ENCODE measurements around the gene PADI4.

The PADI4 gene

DNA sequence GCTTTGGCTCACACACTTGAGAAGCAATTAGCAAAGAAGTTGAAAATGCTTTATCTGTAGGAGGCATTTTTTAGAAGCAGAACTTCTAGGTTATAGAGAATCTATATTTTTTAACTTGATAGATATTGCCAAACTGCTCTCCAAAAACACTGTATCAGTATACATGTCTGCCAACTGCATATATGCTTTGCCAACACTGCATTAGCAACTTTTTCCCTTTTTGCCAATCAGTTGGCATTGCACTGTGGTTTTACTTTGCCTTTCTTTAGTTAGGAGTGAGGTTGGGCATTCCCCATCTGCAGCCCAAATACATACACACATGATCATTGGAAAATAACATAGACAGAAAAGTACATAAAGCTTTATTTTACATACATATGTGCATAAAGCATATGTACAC, 44.1 kb upstream of the PADI4 start:
- no peak for DNase-seq (ENCODE audit: extremely low read depth, insufficient read length)
- Histone ChIP-seq H3K4me3 (replicated peaks; ENCODE audit: low read depth, low read length) (no peak overlapping the region), H3K36me3 (ENCODE audit: control insufficient read depth, insufficient read depth, low read length) (no peaks in the 10 kb centered on the region), H3K27me3 (replicated peaks; ENCODE audit: control insufficient read depth, insufficient read depth, low read length) (no peaks in the 10 kb centered on the region)
- TF ChIP-seq, protein P1, sequence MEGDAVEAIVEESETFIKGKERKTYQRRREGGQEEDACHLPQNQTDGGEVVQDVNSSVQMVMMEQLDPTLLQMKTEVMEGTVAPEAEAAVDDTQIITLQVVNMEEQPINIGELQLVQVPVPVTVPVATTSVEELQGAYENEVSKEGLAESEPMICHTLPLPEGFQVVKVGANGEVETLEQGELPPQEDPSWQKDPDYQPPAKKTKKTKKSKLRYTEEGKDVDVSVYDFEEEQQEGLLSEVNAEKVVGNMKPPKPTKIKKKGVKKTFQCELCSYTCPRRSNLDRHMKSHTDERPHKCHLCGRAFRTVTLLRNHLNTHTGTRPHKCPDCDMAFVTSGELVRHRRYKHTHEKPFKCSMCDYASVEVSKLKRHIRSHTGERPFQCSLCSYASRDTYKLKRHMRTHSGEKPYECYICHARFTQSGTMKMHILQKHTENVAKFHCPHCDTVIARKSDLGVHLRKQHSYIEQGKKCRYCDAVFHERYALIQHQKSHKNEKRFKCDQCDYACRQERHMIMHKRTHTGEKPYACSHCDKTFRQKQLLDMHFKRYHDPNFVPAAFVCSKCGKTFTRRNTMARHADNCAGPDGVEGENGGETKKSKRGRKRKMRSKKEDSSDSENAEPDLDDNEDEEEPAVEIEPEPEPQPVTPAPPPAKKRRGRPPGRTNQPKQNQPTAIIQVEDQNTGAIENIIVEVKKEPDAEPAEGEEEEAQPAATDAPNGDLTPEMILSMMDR (IDR thresholded peaks at IDR 0.05; ENCODE audit: insufficient read depth, low read length, poor library complexity, severe bottlenecking), result no peak

DNA sequence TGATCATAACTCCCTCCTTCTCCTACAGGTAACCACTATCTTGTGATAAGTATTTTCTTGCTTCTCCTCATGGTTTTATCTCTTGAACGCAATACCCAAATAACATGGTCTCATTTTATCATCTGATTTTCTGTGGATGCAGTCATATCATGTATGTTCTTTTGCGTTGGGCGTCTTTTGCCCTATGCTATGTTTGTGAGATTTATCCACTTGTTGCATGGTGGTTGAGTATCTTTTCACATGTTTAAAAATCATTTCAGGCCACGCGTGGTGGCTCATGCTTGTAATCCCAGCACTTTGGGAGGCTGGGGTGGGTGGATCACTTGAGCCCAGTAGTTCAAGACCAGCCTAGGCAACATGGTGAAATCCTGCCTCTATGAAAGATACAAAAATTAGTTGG, 43.5 kb upstream of the PADI4 start:
- no peak for DNase-seq (ENCODE audit: extremely low read depth, insufficient read length)
- Histone ChIP-seq H3K4me3 (replicated peaks; ENCODE audit: low read depth, low read length) (no peak overlapping the region), H3K27me3 (replicated peaks; ENCODE audit: control insufficient read depth, insufficient read depth, low read length) (no peaks in the 10 kb centered on the region), H3K36me3 (ENCODE audit: control insufficient read depth, insufficient read depth, low read length) (no peaks in the 10 kb centered on the region)
- TF ChIP-seq, protein P1 (IDR thresholded peaks at IDR 0.05; ENCODE audit: insufficient read depth, low read length, poor library complexity, severe bottlenecking), result no peak

DNA sequence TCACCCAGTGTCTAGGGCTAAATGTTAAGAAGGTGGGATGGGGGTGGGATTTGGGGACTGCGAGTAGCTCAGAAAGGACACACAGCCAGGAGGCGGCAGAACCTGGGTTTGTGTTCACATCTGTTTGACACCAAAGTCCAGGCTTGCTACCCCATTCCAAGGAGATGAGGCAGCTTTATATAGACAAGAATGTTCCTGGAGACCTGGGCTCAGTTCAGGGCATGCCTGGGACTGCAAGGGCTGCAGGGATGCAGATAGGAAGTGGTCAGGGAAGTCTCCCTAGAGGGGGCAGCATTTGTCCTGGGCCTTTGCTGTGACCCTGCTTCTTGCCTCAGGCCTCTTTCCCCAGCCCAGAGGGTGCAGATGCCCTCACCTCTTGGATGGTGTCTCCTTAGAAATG, 42.8 kb upstream of the PADI4 start:
- DNase-seq (ENCODE audit: extremely low read depth, insufficient read length), result no peak
- TF ChIP-seq, protein P1 (IDR thresholded peaks at IDR 0.05; ENCODE audit: insufficient read depth, low read length, poor library complexity, severe bottlenecking), result no peak
- no peak overlapping the region for H3K4me3 ChIP-seq (replicated peaks; ENCODE audit: low read depth, low read length)
- H3K27me3 ChIP-seq (replicated peaks; ENCODE audit: control insufficient read depth, insufficient read depth, low read length), result no peaks in the 10 kb centered on the region
- no peaks in the 10 kb centered on the region for H3K36me3 ChIP-seq (ENCODE audit: control insufficient read depth, insufficient read depth, low read length)

DNA sequence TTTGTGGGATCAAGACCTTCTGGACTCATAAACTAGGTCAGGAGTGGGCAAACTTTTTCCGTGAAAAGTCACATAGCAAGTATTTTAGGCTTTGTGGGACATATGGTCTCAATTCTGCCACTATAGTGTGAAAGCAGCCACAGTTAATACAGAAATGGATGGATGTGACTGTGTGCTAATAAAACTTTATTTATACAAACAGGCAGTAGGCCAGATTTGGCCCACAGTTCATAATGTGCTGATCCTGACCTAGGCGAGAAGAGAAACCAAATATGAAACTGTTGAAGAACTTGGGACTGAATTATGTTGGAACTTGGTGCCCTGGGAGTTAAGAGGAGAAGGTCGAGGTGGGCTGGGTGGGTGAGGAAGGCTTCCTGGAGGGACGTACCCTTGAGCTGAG, 42.0 kb upstream of the PADI4 start:
- Histone ChIP-seq H3K27me3 (replicated peaks; ENCODE audit: control insufficient read depth, insufficient read depth, low read length) (no peaks in the 10 kb centered on the region), H3K36me3 (ENCODE audit: control insufficient read depth, insufficient read depth, low read length) (no peaks in the 10 kb centered on the region), H3K4me3 (replicated peaks; ENCODE audit: low read depth, low read length) (no peak overlapping the region)
- TF ChIP-seq, protein P1 (IDR thresholded peaks at IDR 0.05; ENCODE audit: insufficient read depth, low read length, poor library complexity, severe bottlenecking), result no peak
- no peak for DNase-seq (ENCODE audit: extremely low read depth, insufficient read length)

DNA sequence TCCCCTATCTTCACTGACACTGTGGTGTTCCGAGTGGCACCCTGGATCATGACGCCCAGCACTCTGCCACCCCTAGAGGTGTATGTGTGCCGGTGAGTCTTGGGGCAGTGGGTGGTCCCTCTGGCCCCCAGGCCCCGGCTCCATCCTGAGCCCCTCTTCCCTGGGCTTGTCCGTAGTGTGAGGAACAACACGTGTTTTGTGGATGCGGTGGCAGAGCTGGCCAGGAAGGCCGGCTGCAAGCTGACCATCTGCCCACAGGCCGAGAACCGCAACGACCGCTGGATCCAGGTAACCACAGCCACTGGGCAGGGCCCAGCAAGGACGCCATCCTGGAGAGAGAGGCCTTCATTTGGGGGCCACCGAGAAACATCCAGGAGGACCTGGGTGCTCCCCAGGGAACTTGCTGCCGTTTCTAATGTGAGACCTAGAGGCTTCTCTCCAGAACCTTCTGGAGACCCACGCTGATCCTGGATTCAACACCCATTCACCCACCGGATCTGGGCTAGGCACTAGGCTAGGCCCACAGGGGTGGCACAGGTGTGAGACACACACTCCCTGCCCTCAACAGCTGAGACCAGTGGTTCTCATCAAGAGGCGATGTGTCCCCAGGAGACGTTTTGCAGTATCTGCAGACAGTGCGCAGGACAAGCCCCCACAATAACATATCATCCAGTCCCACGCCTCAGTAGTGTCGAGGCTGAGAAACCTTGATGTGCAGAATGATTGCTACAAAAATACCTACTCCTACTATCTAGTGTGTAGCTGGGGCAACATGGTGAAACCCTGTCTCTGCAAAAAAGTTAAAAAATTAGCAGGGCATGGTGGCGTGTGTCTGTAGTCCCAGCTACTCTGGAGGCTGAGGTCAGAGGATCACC, 36.9 kb upstream of the PADI4 start:
- TF ChIP-seq, protein P1 (IDR thresholded peaks at IDR 0.05; ENCODE audit: insufficient read depth, low read length, poor library complexity, severe bottlenecking), result no peak
- H3K4me3 ChIP-seq (replicated peaks; ENCODE audit: low read depth, low read length), result no peak overlapping the region
- no peaks in the 10 kb centered on the region for H3K27me3 ChIP-seq (replicated peaks; ENCODE audit: control insufficient read depth, insufficient read depth, low read length)
- H3K36me3 ChIP-seq (ENCODE audit: control insufficient read depth, insufficient read depth, low read length), result no peaks in the 10 kb centered on the region
- no peak for DNase-seq (ENCODE audit: extremely low read depth, insufficient read length)

All from GM06990 (cell line).